ENCODE measurements around the gene SUSD3.

DNA sequence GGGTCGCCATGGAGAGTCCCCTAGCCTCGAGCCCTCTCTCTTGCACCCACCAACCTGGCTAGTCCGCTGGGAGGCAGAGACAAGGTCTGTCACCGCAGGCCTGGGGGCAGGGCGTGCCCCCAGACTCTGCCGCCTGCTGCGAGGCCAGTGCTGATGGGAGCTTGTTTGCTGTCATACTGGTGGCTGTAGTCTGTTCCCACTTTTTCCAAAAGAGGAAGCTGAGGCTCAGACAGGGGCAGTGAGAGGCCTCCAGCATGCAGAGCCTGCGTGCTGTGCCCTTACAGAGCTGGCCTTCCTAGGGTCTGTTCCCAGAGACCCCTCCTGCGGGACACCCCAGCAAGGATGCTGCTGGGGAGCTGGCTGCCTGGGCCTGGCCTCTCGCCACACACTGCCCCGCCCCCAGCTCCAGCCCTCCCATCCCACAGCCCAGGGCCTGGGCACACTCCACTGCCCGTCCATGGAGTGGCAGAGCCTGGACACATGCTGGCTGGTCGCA is 21.0 kb upstream of the SUSD3 start:
- TF ChIP-seq, protein P1, sequence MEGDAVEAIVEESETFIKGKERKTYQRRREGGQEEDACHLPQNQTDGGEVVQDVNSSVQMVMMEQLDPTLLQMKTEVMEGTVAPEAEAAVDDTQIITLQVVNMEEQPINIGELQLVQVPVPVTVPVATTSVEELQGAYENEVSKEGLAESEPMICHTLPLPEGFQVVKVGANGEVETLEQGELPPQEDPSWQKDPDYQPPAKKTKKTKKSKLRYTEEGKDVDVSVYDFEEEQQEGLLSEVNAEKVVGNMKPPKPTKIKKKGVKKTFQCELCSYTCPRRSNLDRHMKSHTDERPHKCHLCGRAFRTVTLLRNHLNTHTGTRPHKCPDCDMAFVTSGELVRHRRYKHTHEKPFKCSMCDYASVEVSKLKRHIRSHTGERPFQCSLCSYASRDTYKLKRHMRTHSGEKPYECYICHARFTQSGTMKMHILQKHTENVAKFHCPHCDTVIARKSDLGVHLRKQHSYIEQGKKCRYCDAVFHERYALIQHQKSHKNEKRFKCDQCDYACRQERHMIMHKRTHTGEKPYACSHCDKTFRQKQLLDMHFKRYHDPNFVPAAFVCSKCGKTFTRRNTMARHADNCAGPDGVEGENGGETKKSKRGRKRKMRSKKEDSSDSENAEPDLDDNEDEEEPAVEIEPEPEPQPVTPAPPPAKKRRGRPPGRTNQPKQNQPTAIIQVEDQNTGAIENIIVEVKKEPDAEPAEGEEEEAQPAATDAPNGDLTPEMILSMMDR (IDR thresholded peaks at IDR 0.05): no peak
- TF ChIP-seq EP300 (IDR thresholded peaks at IDR 0.05): no peak
